Measurements from ENCODE around the gene NKAPD1.

NKAPD1 gene

GRCh38 chr11:112106070-112106469 is 32.0 kb downstream of the NKAPD1 start:
- no peak overlapping the region for H3K14ac ChIP-seq (ENCODE audit: low read length in 2 of 2)
- WGBS: 95% methylated on average over 6 of the region's 8 CpGs
- H2BK120ac ChIP-seq (ENCODE audit: low read depth, low read length): no peak overlapping the region
- H4K8ac ChIP-seq (ENCODE audit: low read length): no peak overlapping the region
- H3K9ac ChIP-seq (ENCODE audit: low read length): no peak overlapping the region
- H2BK12ac ChIP-seq (ENCODE audit: low read length in 2 of 2): no peak overlapping the region
- H3K4me3 ChIP-seq (ENCODE audit: insufficient read depth in 1 of 2, low read depth in 1 of 2, low read length in 2 of 2): no peak overlapping the region
- DNase-seq: no peak
- no peak overlapping the region for H2BK5ac ChIP-seq (ENCODE audit: low read depth, low read length, poor library complexity, severe bottlenecking)
- no peak overlapping the region for H3K4ac ChIP-seq (ENCODE audit: low read depth in 1 of 2, low read length in 2 of 2)
- H2AFZ ChIP-seq (ENCODE audit: low read depth, low read length): no peak overlapping the region
- H2AK5ac ChIP-seq (ENCODE audit: low read length, severe bottlenecking): no peak overlapping the region
- no peaks in the 10 kb centered on the region for H3K27me3 ChIP-seq (ENCODE audit: control insufficient read depth in 1 of 2, insufficient read depth in 1 of 2, low read length in 2 of 2)
- H3K36me3 ChIP-seq (ENCODE audit: control insufficient read depth in 1 of 2, insufficient read depth in 2 of 2, low read depth in 1 of 2, low read length in 2 of 2): peaks cover 0 to 3% of the 10 kb centered on the region in 2 experiments
- H4K91ac ChIP-seq (ENCODE audit: low read length): no peak overlapping the region
- H3K27ac ChIP-seq (ENCODE audit: low read length, poor library complexity, severe bottlenecking): no peak overlapping the region
- no peak overlapping the region for H3K4me2 ChIP-seq (ENCODE audit: low read length, poor library complexity, severe bottlenecking)
- peaks cover 3% of the 10 kb centered on the region for H3K9me3 ChIP-seq (ENCODE audit: control insufficient read depth, low read length)
- H3K79me1 ChIP-seq (replicated peaks; ENCODE audit: low read length, poor library complexity, severe bottlenecking): no peaks in the 10 kb centered on the region
- H3K23ac ChIP-seq (ENCODE audit: low read length in 2 of 2): no peak overlapping the region
- no peak overlapping the region for H2BK15ac ChIP-seq (ENCODE audit: low read depth, poor library complexity, severe bottlenecking)
- H3K4me1 ChIP-seq (ENCODE audit: control insufficient read depth, insufficient read depth, low read depth, low read length): no peaks in the 10 kb centered on the region
- no peak overlapping the region for H3K18ac ChIP-seq (ENCODE audit: low read depth in 1 of 2, low read length in 2 of 2)

GRCh38 chr11:112113539-112114457 is 39.7 kb downstream of the NKAPD1 start:
- Histone ChIP-seq H2BK5ac (ENCODE audit: low read depth, low read length, poor library complexity, severe bottlenecking) (no peak overlapping the region), H4K91ac (ENCODE audit: low read length) (no peak overlapping the region), H3K79me1 (replicated peaks; ENCODE audit: low read length, poor library complexity, severe bottlenecking) (no peaks in the 10 kb centered on the region), H3K9ac (ENCODE audit: low read length) (peak overlapping the region; percentile 58), H2AK5ac (ENCODE audit: low read length, severe bottlenecking) (no peak overlapping the region), H3K14ac (ENCODE audit: low read length in 2 of 2) (no peak overlapping the region), H2AFZ (ENCODE audit: low read depth, low read length) (no peak overlapping the region), H2BK12ac (ENCODE audit: low read length in 2 of 2) (peak overlapping the region in 1 of 2 experiments; percentile 54), H3K4me1 (ENCODE audit: control insufficient read depth, insufficient read depth, low read depth, low read length) (no peaks in the 10 kb centered on the region), H3K9me3 (ENCODE audit: control insufficient read depth, low read length) (peaks cover 3% of the 10 kb centered on the region), H4K8ac (ENCODE audit: low read length) (peak overlapping the region; percentile 54), H3K4ac (ENCODE audit: low read depth in 1 of 2, low read length in 2 of 2) (peak overlapping the region in 1 of 2 experiments; percentile 28), H2BK15ac (ENCODE audit: low read depth, poor library complexity, severe bottlenecking) (no peak overlapping the region), H3K18ac (ENCODE audit: low read depth in 1 of 2, low read length in 2 of 2) (no peak overlapping the region), H3K4me2 (ENCODE audit: low read length, poor library complexity, severe bottlenecking) (no peak overlapping the region), H3K36me3 (ENCODE audit: control insufficient read depth in 1 of 2, insufficient read depth in 2 of 2, low read depth in 1 of 2, low read length in 2 of 2) (no peaks in the 10 kb centered on the region), H3K4me3 (ENCODE audit: insufficient read depth in 1 of 2, low read depth in 1 of 2, low read length in 2 of 2) (no peak overlapping the region), H3K23ac (ENCODE audit: low read length in 2 of 2) (no peak overlapping the region), H2BK120ac (ENCODE audit: low read depth, low read length) (no peak overlapping the region), H3K27ac (ENCODE audit: low read length, poor library complexity, severe bottlenecking) (no peak overlapping the region), H3K27me3 (ENCODE audit: control insufficient read depth in 1 of 2, insufficient read depth in 1 of 2, low read length in 2 of 2) (no peaks in the 10 kb centered on the region)
- WGBS: 78% methylated on average over 5 of the region's 6 CpGs
- DNase-seq: peak; percentile 80

GRCh38 chr11:112114460-112114859 is 40.4 kb downstream of the NKAPD1 start:
- WGBS: 96% methylated on average over 1 of the region's 2 CpGs
- Histone ChIP-seq H3K9me3 (ENCODE audit: control insufficient read depth, low read length) (peaks cover 3% of the 10 kb centered on the region), H2BK5ac (ENCODE audit: low read depth, low read length, poor library complexity, severe bottlenecking) (no peak overlapping the region), H4K91ac (ENCODE audit: low read length) (no peak overlapping the region), H3K4me1 (ENCODE audit: control insufficient read depth, insufficient read depth, low read depth, low read length) (no peaks in the 10 kb centered on the region), H3K27me3 (ENCODE audit: control insufficient read depth in 1 of 2, insufficient read depth in 1 of 2, low read length in 2 of 2) (no peaks in the 10 kb centered on the region), H2BK12ac (ENCODE audit: low read length in 2 of 2) (no peak overlapping the region), H3K4me3 (ENCODE audit: insufficient read depth in 1 of 2, low read depth in 1 of 2, low read length in 2 of 2) (no peak overlapping the region), H3K79me1 (replicated peaks; ENCODE audit: low read length, poor library complexity, severe bottlenecking) (no peaks in the 10 kb centered on the region), H3K4ac (ENCODE audit: low read depth in 1 of 2, low read length in 2 of 2) (no peak overlapping the region), H3K18ac (ENCODE audit: low read depth in 1 of 2, low read length in 2 of 2) (no peak overlapping the region), H2AFZ (ENCODE audit: low read depth, low read length) (no peak overlapping the region), H2BK120ac (ENCODE audit: low read depth, low read length) (no peak overlapping the region), H3K14ac (ENCODE audit: low read length in 2 of 2) (no peak overlapping the region), H3K27ac (ENCODE audit: low read length, poor library complexity, severe bottlenecking) (no peak overlapping the region), H3K9ac (ENCODE audit: low read length) (no peak overlapping the region), H3K23ac (ENCODE audit: low read length in 2 of 2) (no peak overlapping the region), H3K4me2 (ENCODE audit: low read length, poor library complexity, severe bottlenecking) (no peak overlapping the region), H3K36me3 (ENCODE audit: control insufficient read depth in 1 of 2, insufficient read depth in 2 of 2, low read depth in 1 of 2, low read length in 2 of 2) (no peaks in the 10 kb centered on the region), H2AK5ac (ENCODE audit: low read length, severe bottlenecking) (no peak overlapping the region), H4K8ac (ENCODE audit: low read length) (no peak overlapping the region), H2BK15ac (ENCODE audit: low read depth, poor library complexity, severe bottlenecking) (no peak overlapping the region)
- DNase-seq: no peak

- no peak overlapping the region for H4K91ac ChIP-seq (ENCODE audit: low read length)
- no peaks in the 10 kb centered on the region for H3K79me1 ChIP-seq (replicated peaks; ENCODE audit: low read length, poor library complexity, severe bottlenecking)
- H3K4me2 ChIP-seq (ENCODE audit: low read length, poor library complexity, severe bottlenecking): no peak overlapping the region
- H3K36me3 ChIP-seq (ENCODE audit: control insufficient read depth in 1 of 2, insufficient read depth in 2 of 2, low read depth in 1 of 2, low read length in 2 of 2): no peaks in the 10 kb centered on the region
- H3K23ac ChIP-seq (ENCODE audit: low read length in 2 of 2): no peak overlapping the region
- no peak overlapping the region for H2BK12ac ChIP-seq (ENCODE audit: low read length in 2 of 2)
- H4K8ac ChIP-seq (ENCODE audit: low read length): no peak overlapping the region
- DNase-seq: no peak
- H2AFZ ChIP-seq (ENCODE audit: low read depth, low read length): no peak overlapping the region
- H3K14ac ChIP-seq (ENCODE audit: low read length in 2 of 2): no peak overlapping the region
- H3K27ac ChIP-seq (ENCODE audit: low read length, poor library complexity, severe bottlenecking): no peak overlapping the region
- no peak overlapping the region for H2AK5ac ChIP-seq (ENCODE audit: low read length, severe bottlenecking)
- WGBS: 74% methylated on average over 4 of the region's 5 CpGs
- peaks cover 1% of the 10 kb centered on the region for H3K4me1 ChIP-seq (ENCODE audit: control insufficient read depth, insufficient read depth, low read depth, low read length)
- H3K9me3 ChIP-seq (ENCODE audit: control insufficient read depth, low read length): peaks cover 3% of the 10 kb centered on the region
- no peak overlapping the region for H3K4me3 ChIP-seq (ENCODE audit: insufficient read depth in 1 of 2, low read depth in 1 of 2, low read length in 2 of 2)
- H3K27me3 ChIP-seq (ENCODE audit: control insufficient read depth in 1 of 2, insufficient read depth in 1 of 2, low read length in 2 of 2): no peaks in the 10 kb centered on the region
- H2BK5ac ChIP-seq (ENCODE audit: low read depth, low read length, poor library complexity, severe bottlenecking): no peak overlapping the region
- H3K18ac ChIP-seq (ENCODE audit: low read depth in 1 of 2, low read length in 2 of 2): no peak overlapping the region
- H2BK15ac ChIP-seq (ENCODE audit: low read depth, poor library complexity, severe bottlenecking): no peak overlapping the region
- H3K4ac ChIP-seq (ENCODE audit: low read depth in 1 of 2, low read length in 2 of 2): no peak overlapping the region
- H3K9ac ChIP-seq (ENCODE audit: low read length): no peak overlapping the region
- H2BK120ac ChIP-seq (ENCODE audit: low read depth, low read length): no peak overlapping the region
Measured at GRCh38 chr11:112115386-112115785, 41.3 kb downstream of the NKAPD1 start.
